COLO829 (cell line): Measurements from ENCODE around the gene ITPR3.
A peak's percentile ranks its signal among the peaks of the same experiment; 100 is the strongest.

Source experiments
- DNase-seq: peaks from one replicate; pipeline ENCODE4 v3.0.0; 2012; ENCODE audit warnings: low spot score

ITPR3 gene

DNA sequence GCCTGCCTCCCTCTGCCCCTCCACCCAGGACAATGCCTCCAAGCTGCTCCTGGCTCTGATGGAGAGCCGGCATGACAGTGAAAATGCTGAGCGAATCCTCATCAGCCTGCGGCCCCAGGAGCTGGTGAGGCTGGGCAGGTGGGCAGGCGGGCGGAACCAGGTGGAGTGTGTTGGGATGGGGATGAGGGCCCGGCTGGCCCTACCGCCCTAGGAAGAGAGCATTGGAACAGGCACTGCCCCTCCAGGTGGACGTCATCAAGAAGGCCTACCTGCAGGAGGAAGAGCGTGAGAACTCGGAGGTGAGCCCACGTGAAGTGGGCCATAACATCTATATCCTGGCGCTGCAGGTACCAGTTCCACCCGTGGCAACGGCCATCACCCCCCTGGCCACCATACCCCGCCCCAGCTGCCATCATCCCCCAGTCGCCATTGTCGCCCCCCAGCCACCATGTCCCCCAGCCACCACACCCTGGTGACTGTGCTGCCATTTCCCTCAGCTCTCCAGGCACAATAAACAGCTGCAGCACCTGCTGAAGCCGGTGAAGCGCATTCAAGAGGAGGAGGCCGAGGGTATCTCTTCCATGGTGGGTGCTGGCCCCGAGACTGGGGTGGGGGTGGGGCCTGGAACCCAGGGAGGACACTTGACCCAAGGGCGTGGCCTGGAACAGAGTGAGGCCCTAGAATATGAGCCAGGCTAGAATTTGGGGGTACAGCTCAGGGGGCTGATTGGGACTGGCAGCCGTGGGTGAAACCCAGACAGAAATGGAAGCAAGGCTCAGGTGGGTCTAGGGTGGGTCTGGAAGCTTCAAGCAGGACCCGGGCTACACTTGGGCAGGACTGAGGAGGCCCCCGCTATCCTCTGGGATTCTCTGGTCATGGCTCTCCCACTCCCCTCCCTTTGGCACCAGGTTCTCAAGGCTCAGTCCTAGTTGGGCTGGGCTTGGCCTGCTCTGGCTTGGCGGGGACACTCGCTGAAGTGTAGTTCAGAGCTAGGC lies 66.2 kb downstream of the ITPR3 start:
- DNase-seq: no peak

DNA sequence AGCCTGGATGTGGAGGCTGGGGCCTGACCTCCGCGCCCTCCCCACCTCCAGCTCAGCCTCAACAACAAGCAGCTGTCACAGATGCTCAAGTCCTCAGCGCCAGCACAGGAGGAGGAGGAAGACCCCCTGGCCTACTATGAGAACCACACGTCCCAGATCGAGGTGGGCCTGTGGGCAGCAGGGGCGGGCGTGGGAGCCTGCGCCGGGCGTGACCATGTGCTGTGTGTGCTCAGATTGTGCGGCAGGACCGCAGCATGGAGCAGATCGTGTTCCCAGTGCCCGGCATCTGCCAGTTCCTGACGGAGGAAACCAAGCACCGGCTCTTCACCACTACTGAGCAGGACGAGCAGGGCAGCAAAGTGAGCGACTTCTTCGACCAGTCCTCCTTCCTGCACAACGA lies 66.9 kb downstream of the ITPR3 start:
- no peak for DNase-seq

DNA sequence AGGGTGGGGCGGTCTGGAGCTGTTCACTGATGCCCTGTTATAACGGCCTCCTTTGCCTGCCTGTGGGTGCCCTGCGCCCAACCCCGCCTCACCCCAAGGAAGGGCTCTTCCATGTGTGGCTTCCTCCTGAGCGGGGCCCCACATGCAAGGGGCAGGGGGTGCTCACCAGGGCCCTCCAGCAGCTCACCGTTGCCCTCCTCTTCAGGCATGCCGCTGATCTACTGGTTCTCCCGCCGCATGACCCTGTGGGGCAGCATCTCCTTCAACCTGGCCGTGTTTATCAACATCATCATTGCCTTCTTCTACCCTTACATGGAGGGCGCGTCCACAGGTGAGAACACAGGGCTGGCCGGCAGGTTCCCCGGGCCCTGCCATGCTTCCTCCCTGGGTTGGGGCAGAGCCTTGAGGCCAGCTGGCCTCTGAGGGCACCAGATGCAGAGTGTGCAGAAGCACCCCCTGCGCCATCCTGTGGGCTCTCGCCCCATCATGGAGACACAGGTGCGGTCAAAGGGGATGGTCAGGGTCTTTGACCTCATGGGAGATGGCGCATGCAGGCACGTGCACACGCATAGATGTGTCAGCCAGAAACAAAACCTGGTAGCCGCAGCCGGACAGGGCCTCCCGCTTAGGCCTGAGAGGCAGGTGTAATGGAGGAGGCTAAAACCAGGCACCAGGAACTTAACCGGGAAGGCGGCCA lies 67.5 kb downstream of the ITPR3 start:
- no peak for DNase-seq

DNA sequence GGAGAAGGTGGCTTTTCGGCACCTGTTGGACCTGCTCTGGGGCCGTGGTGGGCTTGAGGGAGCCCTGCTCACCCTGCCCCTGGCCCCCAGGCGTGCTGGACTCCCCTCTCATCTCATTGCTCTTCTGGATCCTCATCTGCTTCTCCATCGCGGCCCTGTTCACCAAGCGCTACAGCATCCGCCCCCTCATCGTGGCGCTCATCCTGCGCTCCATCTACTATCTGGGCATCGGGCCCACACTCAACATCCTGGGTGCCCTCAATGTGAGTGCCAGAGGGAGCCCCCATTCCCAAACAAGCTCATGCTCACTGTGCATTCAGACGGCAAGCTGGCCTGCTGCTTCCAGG lies 68.0 kb downstream of the ITPR3 start:
- no peak for DNase-seq

DNA sequence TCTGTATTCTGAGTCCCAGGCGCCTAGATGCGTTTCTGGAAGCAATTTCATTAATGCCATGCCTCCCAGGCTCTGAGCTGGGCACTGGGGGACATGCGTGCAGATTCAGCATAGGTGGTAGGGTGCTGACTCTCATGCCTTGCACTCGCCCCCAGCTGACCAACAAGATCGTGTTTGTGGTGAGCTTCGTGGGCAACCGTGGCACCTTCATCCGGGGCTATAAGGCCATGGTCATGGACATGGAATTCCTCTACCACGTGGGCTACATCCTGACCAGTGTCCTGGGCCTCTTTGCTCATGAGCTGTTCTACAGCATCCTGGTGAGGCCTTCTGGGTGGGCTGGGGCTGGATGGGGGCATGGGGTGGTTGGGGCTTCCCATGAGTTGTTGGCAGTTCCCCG lies 68.8 kb downstream of the ITPR3 start:
- no peak for DNase-seq

DNA sequence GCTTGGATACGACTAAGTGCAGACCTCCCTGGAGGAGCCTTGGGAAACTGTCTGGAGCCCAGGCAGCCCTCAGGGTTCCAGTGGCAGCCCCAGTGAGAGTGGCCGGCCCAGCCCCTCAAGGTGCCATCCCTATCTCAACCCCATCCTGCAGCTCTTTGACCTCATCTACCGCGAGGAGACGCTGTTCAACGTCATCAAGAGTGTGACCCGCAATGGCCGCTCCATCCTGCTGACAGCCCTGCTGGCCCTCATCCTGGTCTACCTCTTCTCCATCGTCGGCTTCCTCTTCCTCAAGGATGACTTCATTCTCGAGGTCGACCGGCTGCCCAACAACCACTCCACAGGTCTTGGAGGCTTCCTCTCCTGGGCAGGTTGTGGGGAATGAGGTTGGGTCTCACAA lies 69.6 kb downstream of the ITPR3 start:
- DNase-seq: no peak

DNA sequence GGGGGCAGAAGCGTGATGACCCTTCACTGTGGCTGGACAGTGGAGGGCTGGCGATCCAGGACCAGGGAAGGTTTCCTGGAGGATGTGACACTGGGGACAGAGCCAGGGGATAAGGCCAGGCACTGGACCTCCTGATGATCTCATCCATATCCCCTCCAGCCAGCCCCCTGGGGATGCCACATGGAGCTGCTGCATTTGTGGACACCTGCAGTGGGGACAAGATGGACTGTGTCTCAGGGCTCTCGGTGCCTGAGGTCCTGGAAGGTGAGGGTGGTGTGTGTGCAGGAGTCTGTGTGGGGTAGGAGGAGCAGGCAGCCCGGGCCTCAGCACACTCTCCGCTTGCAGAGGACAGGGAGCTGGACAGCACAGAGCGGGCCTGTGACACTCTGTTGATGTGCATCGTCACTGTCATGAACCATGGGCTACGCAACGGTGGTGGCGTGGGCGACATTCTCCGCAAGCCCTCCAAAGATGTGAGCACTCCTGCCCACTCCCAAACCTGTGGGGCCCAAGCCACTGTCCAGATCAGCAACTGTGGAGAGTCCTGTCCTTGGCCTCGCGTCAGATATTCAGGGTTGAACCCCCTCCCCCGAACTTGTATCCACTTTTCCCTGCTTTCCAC lies 70.4 kb downstream of the ITPR3 start:
- DNase-seq: no peak

DNA sequence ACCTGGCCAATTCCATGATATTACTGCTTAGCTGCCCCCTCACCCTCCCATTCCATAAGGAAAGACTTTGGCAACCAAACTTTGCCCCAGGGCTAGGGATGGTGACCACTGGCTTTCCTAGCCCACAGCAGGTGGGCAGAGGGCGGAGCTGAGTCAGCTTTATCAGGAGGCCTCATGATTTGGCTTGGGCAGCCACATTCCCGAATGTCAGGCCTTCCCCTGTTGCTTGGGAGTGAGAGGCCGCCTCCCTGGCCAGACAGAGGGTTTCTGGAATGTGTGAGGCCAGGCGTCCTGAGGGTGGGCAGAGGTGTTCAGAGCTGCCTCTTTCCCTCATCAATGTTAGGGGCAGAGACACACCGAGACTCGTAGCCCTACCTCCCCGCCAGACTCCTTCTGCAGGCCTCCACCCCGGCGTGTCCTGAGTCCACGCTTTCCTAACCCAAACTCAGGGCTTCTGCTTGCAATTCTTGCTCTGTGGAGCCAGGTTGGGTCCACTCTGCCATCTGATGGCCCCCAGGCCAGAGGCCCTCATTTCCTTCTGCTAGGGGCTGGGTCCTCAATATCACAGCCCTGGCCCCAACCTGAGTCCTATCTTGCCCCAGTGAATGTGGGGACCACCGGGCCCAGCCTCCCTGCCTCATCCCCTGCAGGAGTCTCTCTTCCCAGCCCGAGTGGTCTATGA lies 71.1 kb downstream of the ITPR3 start:
- DNase-seq: no peak

DNA sequence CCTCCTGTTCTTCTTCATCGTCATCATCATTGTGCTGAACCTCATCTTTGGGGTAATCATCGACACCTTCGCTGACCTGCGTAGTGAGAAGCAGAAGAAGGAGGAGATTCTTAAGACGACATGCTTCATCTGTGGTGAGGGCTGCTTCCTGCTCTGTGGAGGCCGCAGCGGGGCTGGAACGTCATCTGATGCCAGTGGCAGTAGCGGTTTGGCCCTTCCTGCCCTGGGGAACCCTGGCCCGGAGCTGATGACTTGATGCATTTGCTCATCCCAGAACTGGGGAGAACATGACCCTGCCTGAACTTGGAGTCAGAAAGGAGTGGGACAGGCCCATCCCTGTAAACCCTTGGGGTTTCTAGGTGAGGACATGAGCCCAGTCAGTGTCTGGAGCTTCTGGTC lies 71.6 kb downstream of the ITPR3 start:
- DNase-seq: no peak

DNA sequence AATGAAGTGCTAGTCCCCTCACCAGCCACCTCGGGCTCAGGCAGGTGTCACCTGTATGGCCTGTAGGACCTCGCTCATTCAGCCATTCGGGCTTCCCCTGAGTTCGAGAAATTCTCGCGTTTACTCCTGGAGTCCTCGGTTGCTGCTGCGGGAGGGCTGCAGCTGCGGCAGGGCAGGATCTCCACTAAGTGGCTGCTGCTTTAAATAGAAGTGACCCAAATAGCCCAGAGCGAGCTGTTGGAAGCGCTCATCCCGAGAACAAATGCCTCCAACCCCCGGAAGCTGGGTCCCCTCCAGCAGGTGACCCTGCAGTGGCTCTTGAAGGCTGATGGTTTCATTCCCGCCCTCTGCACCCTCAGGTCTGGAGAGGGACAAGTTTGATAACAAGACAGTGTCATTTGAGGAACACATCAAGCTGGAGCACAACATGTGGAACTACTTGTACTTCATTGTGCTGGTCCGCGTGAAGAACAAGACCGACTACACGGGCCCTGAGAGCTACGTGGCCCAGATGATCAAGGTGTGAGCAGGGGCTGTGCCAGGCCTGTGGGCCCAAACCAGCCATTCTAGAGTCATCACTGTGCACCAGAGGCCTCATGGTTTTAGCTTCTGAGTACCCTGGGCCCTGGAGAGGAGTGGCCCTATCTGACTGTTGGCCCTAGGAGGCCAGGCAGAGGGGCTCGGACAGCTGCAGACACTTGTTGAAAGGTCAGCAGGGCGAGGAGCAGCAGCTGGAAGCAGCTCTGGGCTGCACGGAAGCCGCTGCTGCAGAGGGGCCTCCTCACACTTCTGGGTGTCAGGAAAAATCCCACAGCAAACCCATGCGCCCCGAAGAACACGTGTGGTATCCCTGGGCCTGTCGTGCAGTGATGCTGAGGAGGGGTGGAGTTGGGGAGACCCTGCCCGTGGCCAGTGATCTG lies 72.3 kb downstream of the ITPR3 start:
- DNase-seq: no peak

DNA sequence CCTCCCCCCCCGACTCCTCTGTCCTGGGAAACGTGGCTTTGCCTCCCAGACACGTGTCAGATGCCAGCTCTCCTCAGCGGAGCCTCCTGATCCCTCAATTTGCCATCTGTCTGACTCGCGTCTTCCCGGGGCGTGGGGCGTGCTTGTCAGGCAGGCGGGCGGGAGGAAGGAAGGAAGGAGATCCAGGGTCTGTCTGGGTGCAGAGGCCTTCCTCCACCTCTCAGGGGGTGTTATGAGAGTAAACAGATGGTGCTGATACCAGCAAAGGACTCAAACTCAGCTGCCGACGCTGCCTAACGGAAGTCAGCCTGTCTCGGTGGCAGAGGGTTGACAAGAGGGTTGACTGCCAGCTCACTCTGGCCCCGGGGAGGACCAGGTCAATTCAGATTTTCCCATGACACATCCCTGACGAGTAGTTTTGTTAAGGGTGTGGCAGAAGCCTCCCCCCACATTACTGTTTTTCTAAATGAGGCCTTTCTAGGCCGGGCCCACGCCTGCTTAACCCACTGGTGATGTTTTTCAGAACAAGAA lies 73.3 kb downstream of the ITPR3 start:
- no peak for DNase-seq

DNA sequence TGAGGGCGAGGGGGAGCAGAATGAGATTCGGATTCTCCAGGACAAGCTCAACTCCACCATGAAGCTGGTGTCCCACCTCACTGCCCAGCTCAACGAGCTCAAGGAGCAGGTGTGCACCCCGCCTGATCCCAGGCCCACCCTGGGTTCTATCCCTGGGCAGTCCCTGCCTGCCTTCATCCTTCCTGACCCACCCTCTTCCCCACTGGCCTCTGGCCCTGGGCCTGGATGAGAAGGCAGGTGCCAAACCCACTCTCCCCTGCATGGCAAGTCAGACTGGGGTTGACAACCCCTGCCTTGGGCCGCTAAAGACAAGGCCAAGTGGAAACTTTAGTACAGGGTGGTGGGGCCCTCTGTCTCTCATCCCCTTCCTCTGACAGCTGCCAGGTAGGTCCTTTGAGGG lies 73.9 kb downstream of the ITPR3 start:
- DNase-seq: no peak

DNA sequence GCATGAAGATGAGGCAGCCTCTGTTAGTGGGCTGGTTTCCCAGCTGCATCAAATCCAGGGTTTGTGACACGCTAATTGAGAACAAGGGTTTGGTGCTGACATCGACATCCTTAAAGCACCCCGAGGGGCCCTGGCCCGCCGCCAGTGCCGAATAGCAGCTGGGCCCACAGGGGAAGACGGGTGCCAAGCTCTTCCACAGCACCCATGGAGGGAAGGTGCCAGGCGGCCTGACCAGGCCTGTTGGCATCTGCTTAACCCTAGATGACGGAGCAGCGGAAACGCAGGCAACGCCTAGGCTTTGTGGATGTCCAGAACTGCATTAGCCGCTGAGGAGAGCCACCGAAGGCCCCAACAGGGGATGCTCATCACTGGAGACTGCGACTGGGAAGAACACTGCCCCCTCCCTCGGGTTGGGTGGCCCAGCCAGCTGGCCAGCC lies 74.3 kb downstream of the ITPR3 start:
- no peak for DNase-seq

DNA sequence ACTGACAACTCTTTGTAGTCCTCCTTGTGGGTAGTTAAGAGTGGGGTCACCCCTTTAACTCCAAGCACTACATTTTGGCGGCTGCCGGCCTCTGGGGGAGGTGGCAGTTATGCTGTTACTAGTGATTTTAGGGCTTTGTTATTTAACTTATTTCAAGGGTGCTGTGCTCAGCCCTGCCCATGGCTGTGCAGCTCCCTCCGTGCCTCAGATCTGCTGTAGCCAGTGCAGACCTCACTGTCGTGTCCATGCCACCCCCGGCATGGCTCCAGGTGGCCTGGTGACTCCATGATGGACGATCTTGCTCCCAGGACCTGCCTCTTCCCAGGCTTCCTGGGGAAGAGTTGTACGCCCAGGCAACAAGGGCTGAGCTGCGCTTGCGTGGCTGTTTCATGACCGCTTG lies 75.0 kb downstream of the ITPR3 start:
- DNase-seq: no peak

DNA sequence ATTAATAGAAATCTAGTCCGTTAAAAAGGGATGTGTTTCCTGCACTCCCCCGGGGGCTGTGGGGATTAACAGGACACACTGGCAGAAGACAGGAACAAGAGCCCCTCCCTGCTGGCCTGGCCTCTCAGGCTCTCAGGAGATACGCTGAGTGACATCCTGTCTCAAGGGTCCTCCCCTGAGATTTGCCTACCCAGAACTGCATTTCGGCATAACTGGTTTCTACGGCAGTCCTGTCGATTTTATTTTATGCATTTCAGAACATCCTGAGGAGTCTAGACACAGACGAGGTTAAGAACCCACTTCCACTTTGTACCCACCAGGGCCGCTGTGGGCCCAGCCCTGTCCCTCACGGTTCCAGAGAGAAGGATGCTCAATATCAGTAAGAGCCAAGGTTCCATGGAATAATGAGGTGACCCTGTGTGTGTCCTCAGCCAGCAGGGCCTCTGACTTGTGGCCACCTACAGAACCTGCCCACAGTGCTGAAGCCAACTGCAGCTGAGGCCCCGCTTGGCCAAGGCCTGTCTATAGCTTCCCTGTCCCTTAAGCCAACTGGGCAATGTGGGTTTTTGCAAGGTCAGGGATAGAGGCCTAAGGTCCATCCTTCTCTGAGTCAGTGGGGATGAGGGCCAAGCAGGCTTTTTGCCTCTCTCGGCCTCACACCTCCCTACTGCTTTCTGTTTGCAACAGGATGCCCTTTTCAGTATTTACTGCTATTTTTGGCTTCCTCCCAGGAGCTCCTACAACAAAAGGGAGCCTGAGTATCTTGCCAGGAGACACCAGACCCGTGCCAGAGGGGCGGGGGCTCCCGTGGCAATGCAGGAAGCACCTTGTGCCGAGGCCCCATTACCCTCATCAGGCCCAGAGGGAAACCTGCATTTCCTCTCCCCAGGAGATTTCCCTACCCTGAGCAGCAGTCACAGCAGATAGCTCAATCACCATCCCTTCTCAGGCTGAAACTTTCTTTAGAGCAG lies 75.7 kb downstream of the ITPR3 start:
- DNase-seq: peak; percentile 64

DNA sequence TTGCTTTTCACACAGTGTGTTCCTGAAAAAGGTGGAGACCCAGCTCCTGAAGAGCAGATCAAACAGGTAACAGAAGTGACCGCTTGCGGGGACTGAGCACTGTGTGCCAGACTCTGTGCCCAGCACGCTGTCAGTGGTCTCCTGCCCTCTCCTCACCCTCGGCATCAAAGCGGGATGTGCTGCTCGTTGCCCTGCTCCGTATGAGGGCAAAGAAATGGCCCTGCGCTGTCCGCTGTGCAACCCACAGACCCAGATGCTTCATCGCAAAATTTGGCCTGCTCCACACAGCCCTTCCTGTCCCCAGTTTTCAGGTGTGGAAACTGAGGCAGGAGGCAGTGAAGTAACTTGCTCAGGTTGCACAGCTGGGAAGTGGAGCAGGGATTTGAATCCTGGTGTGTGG lies 76.7 kb downstream of the ITPR3 start:
- no peak for DNase-seq

DNA sequence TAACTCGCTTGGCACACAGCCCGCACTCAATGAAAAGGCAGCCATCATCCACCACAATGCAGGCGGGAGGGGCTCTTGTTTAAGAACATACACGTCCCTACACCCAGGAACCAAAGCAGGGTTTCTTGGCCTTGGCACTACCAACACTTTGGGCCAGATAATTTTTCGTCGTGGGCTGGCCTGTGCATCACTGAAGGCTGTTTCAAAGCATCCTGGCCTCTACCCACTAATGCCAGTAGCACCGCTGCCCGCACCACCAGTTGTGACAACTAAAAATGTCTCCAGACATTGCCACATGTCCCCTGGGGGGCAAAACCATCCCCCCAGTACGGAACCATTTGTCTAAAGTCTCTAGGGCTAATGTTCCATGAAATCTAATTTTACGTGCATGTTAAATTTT lies 77.4 kb downstream of the ITPR3 start:
- no peak for DNase-seq

DNA sequence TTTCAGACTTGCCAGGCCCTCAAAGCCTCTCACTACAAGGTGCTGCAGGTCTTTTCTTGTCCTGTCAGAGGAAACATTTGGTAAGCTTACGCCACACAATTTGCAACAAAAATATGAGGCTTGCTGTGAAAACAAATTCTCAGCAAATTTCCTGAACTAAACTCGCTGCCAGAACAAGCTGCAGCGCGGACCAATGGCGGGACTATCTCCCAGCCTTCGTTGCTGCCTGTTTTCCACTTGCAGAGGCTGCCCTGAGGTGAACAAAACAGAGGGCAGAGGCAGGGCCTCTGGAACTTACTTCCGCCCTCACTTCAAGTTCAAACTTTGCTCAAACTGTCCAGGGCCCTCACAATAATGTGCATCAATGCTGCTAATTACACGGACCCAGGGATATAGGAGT lies 78.0 kb downstream of the ITPR3 start:
- no peak for DNase-seq

DNA sequence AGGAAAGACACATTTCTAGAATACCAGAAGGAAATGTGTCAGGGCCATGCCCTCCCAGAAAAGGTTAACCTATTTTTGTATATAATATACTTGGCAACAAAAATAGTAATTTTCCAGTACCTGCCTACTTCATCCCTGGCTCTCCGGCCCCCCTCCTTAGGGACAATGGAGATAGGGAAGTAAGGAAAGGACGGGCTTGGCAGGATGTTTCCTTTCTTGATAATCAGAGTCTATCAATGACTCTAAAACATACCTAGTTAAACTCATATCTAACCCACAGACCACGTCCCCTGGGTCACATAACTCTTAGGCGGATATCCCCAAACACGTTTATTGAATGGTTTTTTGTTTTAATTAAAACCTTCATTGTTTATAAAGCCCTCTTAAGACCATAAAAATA lies 78.6 kb downstream of the ITPR3 start:
- no peak for DNase-seq
